Measurements from ENCODE around the gene RDH13.
"Not testable (repeated sequence)": the region's sequence is repeated elsewhere in the genome, so short reads cannot be mapped to it uniquely, and the experiment has no call there.

Gene RDH13

GRCh38 chr19:55037603-55038002 is 25.3 kb downstream of the RDH13 start:
- not testable (repeated sequence) for H3K4ac ChIP-seq (ENCODE audit: low read length); H3K4me1 ChIP-seq (ENCODE audit: control insufficient read depth in 2 of 2, insufficient read depth in 1 of 2, low read depth in 1 of 2, low read length in 2 of 2); H2AFZ ChIP-seq (ENCODE audit: low read length); H3K4me3 ChIP-seq (ENCODE audit: low read length in 2 of 2); H3K14ac ChIP-seq (ENCODE audit: low read length); H3K27ac ChIP-seq (replicated peaks; ENCODE audit: low read length); H4K8ac ChIP-seq (ENCODE audit: low read depth, low read length); H3K4me2 ChIP-seq (ENCODE audit: insufficient read depth, low read length, poor library complexity, severe bottlenecking); H4K91ac ChIP-seq (ENCODE audit: low read depth, low read length, poor library complexity); H3K79me1 ChIP-seq (ENCODE audit: low read depth, low read length); H3K9ac ChIP-seq (ENCODE audit: low read depth, low read length, poor library complexity); H2AK5ac ChIP-seq (ENCODE audit: low read depth, low read length); H2BK15ac ChIP-seq (ENCODE audit: low read length); H3K18ac ChIP-seq (ENCODE audit: low read length); H3K27me3 ChIP-seq (ENCODE audit: control insufficient read depth in 3 of 3, insufficient read depth in 3 of 3, low read depth in 1 of 3, low read length in 3 of 3); H2BK120ac ChIP-seq (ENCODE audit: low read depth, low read length); H2BK5ac ChIP-seq (ENCODE audit: low read length); H3K23ac ChIP-seq (ENCODE audit: low read depth, low read length, poor library complexity); H2BK12ac ChIP-seq (ENCODE audit: low read length); DNase-seq (ENCODE audit: low spot score); H3K9me3 ChIP-seq (replicated peaks in 1 of 2; ENCODE audit: control insufficient read depth in 2 of 2, insufficient read depth in 1 of 2, low read depth in 1 of 2, low read length in 2 of 2)
- peaks cover 2 to 27% of the 10 kb centered on the region in 2 donors for H3K36me3 ChIP-seq (replicated peaks in 1 of 2; ENCODE audit: control insufficient read depth in 2 of 2, insufficient read depth in 2 of 2, low read length in 2 of 2)
- no CpG with 5 or more reads among the region's 6 CpGs for WGBS, 2 donors (ENCODE audit: extremely low coverage in 2 of 2, insufficient read length in 2 of 2, insufficient replicate concordance in 1 of 2)

DNA sequence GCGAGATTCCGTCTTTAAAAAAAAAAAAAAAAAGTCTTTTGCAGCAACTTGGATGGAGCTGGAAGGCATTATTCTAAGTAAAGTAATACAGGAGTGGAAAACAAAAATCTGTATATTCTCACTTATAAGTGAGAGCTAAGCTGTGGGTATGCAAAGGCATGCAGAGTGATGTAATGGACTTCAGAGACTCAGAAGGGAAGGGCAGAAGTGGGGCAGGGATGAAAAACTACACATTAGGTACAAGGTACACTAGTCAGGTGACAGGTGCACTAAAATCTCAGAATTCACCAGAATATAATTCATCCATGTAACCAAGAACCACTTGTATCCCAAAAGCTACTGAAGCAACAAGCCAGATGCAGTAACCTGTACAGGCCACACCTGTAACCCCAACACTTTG is 26.9 kb downstream of the RDH13 start:
- no peak overlapping the region for H3K9ac ChIP-seq (ENCODE audit: low read depth, low read length, poor library complexity)
- peaks cover 0 to 18% of the 10 kb centered on the region in 2 donors for H3K36me3 ChIP-seq (replicated peaks in 1 of 2; ENCODE audit: control insufficient read depth in 2 of 2, insufficient read depth in 2 of 2, low read length in 2 of 2)
- no peaks in the 10 kb centered on the region for H3K4me1 ChIP-seq (ENCODE audit: control insufficient read depth in 2 of 2, insufficient read depth in 1 of 2, low read depth in 1 of 2, low read length in 2 of 2)
- no peak overlapping the region for H2BK5ac ChIP-seq (ENCODE audit: low read length)
- H4K8ac ChIP-seq (ENCODE audit: low read depth, low read length) = no peak overlapping the region
- H3K4me2 ChIP-seq (ENCODE audit: insufficient read depth, low read length, poor library complexity, severe bottlenecking) = no peak overlapping the region
- no peak overlapping the region for H3K27ac ChIP-seq (replicated peaks; ENCODE audit: low read length)
- no peaks in the 10 kb centered on the region for H3K79me1 ChIP-seq (ENCODE audit: low read depth, low read length)
- no peak overlapping the region for H4K91ac ChIP-seq (ENCODE audit: low read depth, low read length, poor library complexity)
- no peak overlapping the region for H2BK12ac ChIP-seq (ENCODE audit: low read length)
- H3K18ac ChIP-seq (ENCODE audit: low read length) = no peak overlapping the region
- H2AK5ac ChIP-seq (ENCODE audit: low read depth, low read length) = no peak overlapping the region
- WGBS, 2 donors (ENCODE audit: extremely low coverage in 2 of 2, insufficient read length in 2 of 2, insufficient replicate concordance in 1 of 2) = no CpG with 5 or more reads among the region's 2 CpGs
- H3K4ac ChIP-seq (ENCODE audit: low read length) = no peak overlapping the region
- DNase-seq (ENCODE audit: low spot score) = no peak
- no peak overlapping the region for H3K23ac ChIP-seq (ENCODE audit: low read depth, low read length, poor library complexity)
- no peak overlapping the region for H2BK15ac ChIP-seq (ENCODE audit: low read length)
- no peak overlapping the region for H2BK120ac ChIP-seq (ENCODE audit: low read depth, low read length)
- H3K14ac ChIP-seq (ENCODE audit: low read length) = no peak overlapping the region
- peaks cover 0 to 2% of the 10 kb centered on the region in 2 donors for H3K9me3 ChIP-seq (replicated peaks in 1 of 2; ENCODE audit: control insufficient read depth in 2 of 2, insufficient read depth in 1 of 2, low read depth in 1 of 2, low read length in 2 of 2)
- H3K4me3 ChIP-seq (ENCODE audit: low read length in 2 of 2) = no peak overlapping the region
- no peaks in the 10 kb centered on the region for H3K27me3 ChIP-seq (ENCODE audit: control insufficient read depth in 3 of 3, insufficient read depth in 3 of 3, low read depth in 1 of 3, low read length in 3 of 3)
- no peak overlapping the region for H2AFZ ChIP-seq (ENCODE audit: low read length)

GRCh38 chr19:55034751-55035150 is 28.2 kb downstream of the RDH13 start:
- Histone ChIP-seq H3K4me3 (ENCODE audit: low read length in 2 of 2) (no peak overlapping the region), H3K4ac (ENCODE audit: low read length) (peak overlapping the region; percentile 38), H2BK5ac (ENCODE audit: low read length) (no peak overlapping the region), H2BK15ac (ENCODE audit: low read length) (no peak overlapping the region), H3K4me1 (ENCODE audit: control insufficient read depth in 2 of 2, insufficient read depth in 1 of 2, low read depth in 1 of 2, low read length in 2 of 2) (no peaks in the 10 kb centered on the region), H3K79me1 (ENCODE audit: low read depth, low read length) (no peaks in the 10 kb centered on the region), H2AFZ (ENCODE audit: low read length) (no peak overlapping the region), H3K18ac (ENCODE audit: low read length) (peak overlapping the region; percentile 57), H3K9me3 (replicated peaks in 1 of 2; ENCODE audit: control insufficient read depth in 2 of 2, insufficient read depth in 1 of 2, low read depth in 1 of 2, low read length in 2 of 2) (peaks cover 0 to 2% of the 10 kb centered on the region in 2 donors), H3K4me2 (ENCODE audit: insufficient read depth, low read length, poor library complexity, severe bottlenecking) (no peak overlapping the region), H3K27me3 (ENCODE audit: control insufficient read depth in 3 of 3, insufficient read depth in 3 of 3, low read depth in 1 of 3, low read length in 3 of 3) (no peaks in the 10 kb centered on the region), H3K9ac (ENCODE audit: low read depth, low read length, poor library complexity) (no peak overlapping the region), H2BK12ac (ENCODE audit: low read length) (no peak overlapping the region), H3K36me3 (replicated peaks in 1 of 2; ENCODE audit: control insufficient read depth in 2 of 2, insufficient read depth in 2 of 2, low read length in 2 of 2) (peaks cover 0 to 16% of the 10 kb centered on the region in 2 donors), H2AK5ac (ENCODE audit: low read depth, low read length) (no peak overlapping the region), H3K14ac (ENCODE audit: low read length) (peak overlapping the region; percentile 17), H4K8ac (ENCODE audit: low read depth, low read length) (no peak overlapping the region), H2BK120ac (ENCODE audit: low read depth, low read length) (no peak overlapping the region), H3K27ac (replicated peaks; ENCODE audit: low read length) (no peak overlapping the region), H3K23ac (ENCODE audit: low read depth, low read length, poor library complexity) (no peak overlapping the region), H4K91ac (ENCODE audit: low read depth, low read length, poor library complexity) (peak overlapping the region; percentile 9)
- DNase-seq (ENCODE audit: low spot score) = no peak
- WGBS, 2 donors (ENCODE audit: extremely low coverage in 2 of 2, insufficient read length in 2 of 2, insufficient replicate concordance in 1 of 2) = no CpG with 5 or more reads among the region's 13 CpGs

DNA sequence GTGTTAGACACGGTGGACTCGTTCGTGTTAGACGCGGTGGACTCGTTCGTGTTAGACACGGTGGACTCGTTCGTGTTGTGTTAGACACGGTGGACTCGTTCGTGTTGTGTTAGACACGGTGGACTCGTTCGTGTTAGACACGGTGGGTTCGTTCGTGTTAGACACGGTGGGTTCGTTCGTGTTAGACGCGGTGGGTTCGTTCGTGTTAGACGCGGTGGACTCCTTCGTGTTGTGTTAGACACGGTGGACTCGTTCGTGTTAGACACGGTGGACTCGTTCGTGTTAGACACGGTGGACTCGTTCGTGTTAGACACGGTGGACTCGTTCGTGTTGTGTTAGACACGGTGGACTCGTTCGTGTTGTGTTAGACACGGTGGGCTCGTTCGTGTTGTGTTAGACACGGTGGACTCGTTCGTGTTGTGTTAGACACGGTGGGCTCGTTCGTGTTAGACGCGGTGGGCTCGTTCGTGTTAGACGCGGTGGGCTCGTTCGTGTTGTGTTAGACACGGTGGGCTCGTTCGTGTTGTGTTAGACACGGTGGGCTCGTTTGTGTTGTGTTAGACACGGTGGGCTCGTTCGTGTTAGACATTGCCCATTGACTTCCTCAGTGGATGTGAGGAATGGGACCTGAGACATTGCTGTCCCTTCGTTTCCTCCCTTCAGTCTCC is 29.8 kb downstream of the RDH13 start:
- H2BK120ac ChIP-seq (ENCODE audit: low read depth, low read length); H3K4ac ChIP-seq (ENCODE audit: low read length); H3K79me1 ChIP-seq (ENCODE audit: low read depth, low read length); H3K27me3 ChIP-seq (ENCODE audit: control insufficient read depth in 3 of 3, insufficient read depth in 3 of 3, low read depth in 1 of 3, low read length in 3 of 3); H3K27ac ChIP-seq (replicated peaks; ENCODE audit: low read length); H2AFZ ChIP-seq (ENCODE audit: low read length); H3K9me3 ChIP-seq (replicated peaks in 1 of 2; ENCODE audit: control insufficient read depth in 2 of 2, insufficient read depth in 1 of 2, low read depth in 1 of 2, low read length in 2 of 2); H3K4me2 ChIP-seq (ENCODE audit: insufficient read depth, low read length, poor library complexity, severe bottlenecking); H3K36me3 ChIP-seq (replicated peaks in 1 of 2; ENCODE audit: control insufficient read depth in 2 of 2, insufficient read depth in 2 of 2, low read length in 2 of 2); H3K18ac ChIP-seq (ENCODE audit: low read length); H2BK12ac ChIP-seq (ENCODE audit: low read length); H4K8ac ChIP-seq (ENCODE audit: low read depth, low read length); H3K23ac ChIP-seq (ENCODE audit: low read depth, low read length, poor library complexity); H3K4me1 ChIP-seq (ENCODE audit: control insufficient read depth in 2 of 2, insufficient read depth in 1 of 2, low read depth in 1 of 2, low read length in 2 of 2); H3K4me3 ChIP-seq (ENCODE audit: low read length in 2 of 2); H2BK5ac ChIP-seq (ENCODE audit: low read length); H3K14ac ChIP-seq (ENCODE audit: low read length); DNase-seq (ENCODE audit: low spot score); H4K91ac ChIP-seq (ENCODE audit: low read depth, low read length, poor library complexity); H2BK15ac ChIP-seq (ENCODE audit: low read length); H3K9ac ChIP-seq (ENCODE audit: low read depth, low read length, poor library complexity); H2AK5ac ChIP-seq (ENCODE audit: low read depth, low read length): not testable (repeated sequence)
- WGBS, 2 donors (ENCODE audit: extremely low coverage in 2 of 2, insufficient read length in 2 of 2, insufficient replicate concordance in 1 of 2) = 100% methylated on average over 6 of the region's 70 CpGs; no CpG with 5 or more reads in 1 of the 2 donors
